Measurements from ENCODE around the gene PCSK6.

PCSK6 gene

DNA sequence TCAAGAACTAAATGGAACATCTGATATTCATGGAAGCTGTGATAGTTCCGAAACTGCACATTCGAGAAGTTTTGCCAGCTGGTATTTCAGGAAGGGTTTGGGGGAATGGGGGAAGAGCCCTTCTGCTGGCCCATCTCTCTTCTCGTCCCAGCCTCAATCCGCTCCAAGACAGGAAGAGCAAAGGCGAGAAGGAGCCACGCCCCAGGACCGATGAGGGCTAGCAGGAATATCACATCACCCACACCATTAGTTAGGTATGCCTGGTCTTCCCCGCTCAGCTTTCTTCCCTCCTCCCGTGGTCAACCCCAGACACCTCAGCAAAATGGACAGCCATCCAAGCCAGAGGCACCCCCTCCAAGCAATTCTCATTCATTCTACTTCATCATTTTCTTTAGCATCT is 14.9 kb upstream of the PCSK6 start:
- Histone ChIP-seq H3K9ac (ENCODE audit: low read depth, low read length) (no peak overlapping the region), H3K4me3 (ENCODE audit: low read length) (no peak overlapping the region), H3K36me3 (ENCODE audit: insufficient read depth, low read depth, low read length) (no peaks in the 10 kb centered on the region), H3K27ac (ENCODE audit: low read length) (no peak overlapping the region), H3K4me1 (ENCODE audit: insufficient read depth, low read length) (0 out of 2 replicates have a peak, but pooled peaks cover 4% of the 10 kb centered on the region), H3K27me3 (ENCODE audit: insufficient read depth, low read length) (no peaks in the 10 kb centered on the region; the same call in 1 of the 2 replicates), H3K9me3 (ENCODE audit: insufficient read depth, low read depth, low read length) (no peaks in the 10 kb centered on the region)

GRCh38 chr15:101503296-101503599 is 13.7 kb upstream of the PCSK6 start:
- Histone ChIP-seq H3K36me3 (ENCODE audit: insufficient read depth, low read depth, low read length) (no peaks in the 10 kb centered on the region), H3K4me3 (ENCODE audit: low read length) (no peak overlapping the region), H3K9ac (ENCODE audit: low read depth, low read length) (no peak overlapping the region), H3K27ac (ENCODE audit: low read length) (no peak overlapping the region), H3K27me3 (ENCODE audit: insufficient read depth, low read length) (no peaks in the 10 kb centered on the region; the same call in 1 of the 2 replicates), H3K9me3 (ENCODE audit: insufficient read depth, low read depth, low read length) (no peaks in the 10 kb centered on the region), H3K4me1 (ENCODE audit: insufficient read depth, low read length) (0 out of 2 replicates have a peak, but pooled peaks cover 4% of the 10 kb centered on the region)

- Histone ChIP-seq H3K9me3 (ENCODE audit: insufficient read depth, low read depth, low read length) (no peaks in the 10 kb centered on the region), H3K9ac (ENCODE audit: low read depth, low read length) (no peak overlapping the region), H3K4me1 (ENCODE audit: insufficient read depth, low read length) (0 out of 2 replicates have a peak, but pooled peaks cover 4% of the 10 kb centered on the region), H3K4me3 (ENCODE audit: low read length) (no peak overlapping the region), H3K27me3 (ENCODE audit: insufficient read depth, low read length) (no peaks in the 10 kb centered on the region; the same call in 1 of the 2 replicates), H3K36me3 (ENCODE audit: insufficient read depth, low read depth, low read length) (no peaks in the 10 kb centered on the region), H3K27ac (ENCODE audit: low read length) (no peak overlapping the region)
Observed at GRCh38 chr15:101502572-101503295, 13.2 kb upstream of the PCSK6 start.

- H3K27me3 ChIP-seq (ENCODE audit: insufficient read depth, low read length): no peaks in the 10 kb centered on the region; the same call in none of the 2 replicates
- no peak overlapping the region for H3K4me3 ChIP-seq (ENCODE audit: low read length)
- 0 out of 2 replicates have a peak, but pooled peaks cover 4% of the 10 kb centered on the region for H3K4me1 ChIP-seq (ENCODE audit: insufficient read depth, low read length)
- H3K9me3 ChIP-seq (ENCODE audit: insufficient read depth, low read depth, low read length): no peaks in the 10 kb centered on the region
- H3K27ac ChIP-seq (ENCODE audit: low read length): no peak overlapping the region
- H3K36me3 ChIP-seq (ENCODE audit: insufficient read depth, low read depth, low read length): no peaks in the 10 kb centered on the region
- no peak overlapping the region for H3K9ac ChIP-seq (ENCODE audit: low read depth, low read length)
Observed at GRCh38 chr15:101501703-101502373, 12.3 kb upstream of the PCSK6 start.

- Histone ChIP-seq H3K36me3 (ENCODE audit: insufficient read depth, low read depth, low read length) (no peaks in the 10 kb centered on the region), H3K4me1 (ENCODE audit: insufficient read depth, low read length) (peaks cover 6% of the 10 kb centered on the region; the same call in 1 of the 2 replicates), H3K27me3 (ENCODE audit: insufficient read depth, low read length) (peaks cover 3% of the 10 kb centered on the region), H3K9ac (ENCODE audit: low read depth, low read length) (no peak overlapping the region), H3K4me3 (ENCODE audit: low read length) (no peak overlapping the region), H3K9me3 (ENCODE audit: insufficient read depth, low read depth, low read length) (no peaks in the 10 kb centered on the region), H3K27ac (ENCODE audit: low read length) (no peak overlapping the region)
Observed at GRCh38 chr15:101500865-101501551, 11.5 kb upstream of the PCSK6 start.

DNA sequence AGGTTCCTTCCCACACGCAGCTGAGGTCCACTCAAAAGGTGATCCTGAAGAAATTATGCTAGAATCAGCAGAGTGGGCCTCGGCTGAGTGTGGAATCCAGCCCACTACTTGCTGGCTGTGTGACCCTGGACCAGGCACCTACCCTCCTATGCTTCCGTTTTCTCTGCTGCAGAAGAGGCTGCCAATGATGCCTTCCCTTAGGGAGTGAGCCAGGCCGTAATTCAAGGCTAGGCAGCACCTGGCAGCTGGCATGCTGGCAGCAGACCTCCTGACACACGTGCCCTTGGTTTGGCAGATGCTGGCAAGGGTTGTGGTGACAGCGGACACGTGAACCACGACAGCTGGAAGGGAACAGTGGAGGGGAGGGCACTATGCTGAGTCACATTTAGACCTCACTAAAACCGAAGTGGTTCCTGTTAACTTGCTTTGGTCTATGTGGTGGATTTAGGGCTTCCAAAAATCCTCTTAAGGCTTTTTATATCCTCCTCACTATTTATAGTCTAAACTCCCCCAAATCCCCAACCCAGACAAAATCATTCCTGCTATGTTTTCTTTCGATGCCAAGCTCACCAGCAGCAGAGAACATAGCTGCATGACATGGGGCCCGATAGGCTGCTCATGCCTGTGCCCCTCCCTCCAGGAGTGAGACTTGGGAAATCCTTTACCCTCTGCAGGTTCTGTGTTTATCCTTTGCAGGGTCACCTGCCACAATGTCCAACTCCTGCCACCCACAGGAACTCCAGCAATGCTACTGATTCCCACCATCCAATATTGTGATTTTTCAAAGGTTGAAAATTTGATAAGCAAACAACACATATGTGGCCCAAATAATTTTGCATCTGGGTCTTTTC is 10.6 kb upstream of the PCSK6 start:
- Histone ChIP-seq H3K27ac (ENCODE audit: low read length) (no peak overlapping the region), H3K4me3 (ENCODE audit: low read length) (no peak overlapping the region), H3K36me3 (ENCODE audit: insufficient read depth, low read depth, low read length) (no peaks in the 10 kb centered on the region), H3K9ac (ENCODE audit: low read depth, low read length) (no peak overlapping the region), H3K27me3 (ENCODE audit: insufficient read depth, low read length) (peaks cover 12% of the 10 kb centered on the region), H3K9me3 (ENCODE audit: insufficient read depth, low read depth, low read length) (no peaks in the 10 kb centered on the region), H3K4me1 (ENCODE audit: insufficient read depth, low read length) (peaks cover 6% of the 10 kb centered on the region; the same call in 1 of the 2 replicates)

DNA sequence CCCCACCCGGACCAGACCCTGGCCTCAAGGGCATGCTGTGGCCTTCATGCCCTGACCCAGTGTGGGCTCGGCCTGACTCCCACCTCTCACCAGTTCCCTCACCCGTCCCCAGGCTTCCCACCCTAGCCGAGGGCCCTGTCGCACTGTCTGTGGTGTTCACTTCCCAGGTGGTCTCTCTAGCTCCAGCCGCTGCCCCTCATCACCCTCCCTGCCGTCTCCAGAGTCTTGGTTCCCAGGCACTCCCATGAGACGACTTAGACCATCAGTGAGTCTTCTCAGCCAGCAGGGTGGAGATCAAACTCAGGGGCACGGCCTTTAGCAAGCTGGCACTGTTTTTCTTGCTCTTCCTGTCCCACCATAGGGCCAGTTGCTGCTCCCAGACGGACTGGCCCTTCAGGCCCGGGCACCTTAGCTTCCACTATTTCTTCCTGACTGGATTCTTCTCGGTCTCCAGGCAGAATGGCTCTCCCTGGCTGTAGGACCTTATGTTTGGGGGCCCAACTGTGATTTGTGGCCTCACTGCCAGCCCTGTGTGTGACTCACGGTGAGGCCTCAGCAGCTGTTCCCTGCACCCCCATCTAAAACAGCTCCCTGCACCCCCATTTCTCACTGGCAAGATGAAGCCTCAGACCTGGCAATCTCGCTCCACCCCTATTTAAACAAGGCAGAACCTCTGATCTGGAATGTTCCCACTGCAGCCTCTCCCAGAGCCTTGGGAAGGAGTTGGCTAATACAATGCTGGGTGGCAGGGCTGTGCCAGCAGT is 9.4 kb upstream of the PCSK6 start:
- Histone ChIP-seq H3K4me1 (ENCODE audit: insufficient read depth, low read length) (peaks cover 6% of the 10 kb centered on the region; the same call in 1 of the 2 replicates), H3K27ac (ENCODE audit: low read length) (no peak overlapping the region), H3K9ac (ENCODE audit: low read depth, low read length) (no peak overlapping the region)

DNA sequence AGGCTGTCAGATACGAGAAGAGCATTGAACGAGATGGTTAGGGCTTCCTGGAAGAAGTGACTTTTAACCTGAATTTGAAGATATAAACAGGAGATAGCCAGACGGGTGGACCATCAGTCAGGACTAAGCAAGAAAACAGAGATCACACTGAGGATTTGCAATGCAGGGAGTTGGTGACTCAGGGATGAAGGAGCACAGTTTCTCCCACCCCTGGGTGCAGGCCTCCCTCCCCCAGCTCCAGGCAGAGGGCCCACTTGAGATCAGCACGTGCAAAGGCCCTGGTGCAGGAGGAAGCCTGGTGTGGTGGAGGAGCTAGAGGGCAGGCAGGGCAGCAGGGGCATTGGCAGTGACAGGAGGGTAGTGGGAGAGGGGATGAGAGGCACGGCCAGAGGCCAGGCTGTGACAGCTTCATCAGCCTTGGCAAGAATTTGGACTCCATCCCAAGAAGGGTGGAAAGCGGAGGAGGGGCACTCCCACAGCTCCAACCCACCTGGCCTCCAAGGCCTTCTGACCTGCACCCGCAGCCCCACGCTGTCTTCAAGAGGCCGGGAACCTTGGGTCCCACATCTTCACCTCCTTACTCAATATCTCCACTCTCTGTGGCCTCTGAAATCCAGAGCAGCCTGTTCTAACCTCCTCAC is 8.7 kb upstream of the PCSK6 start:
- Histone ChIP-seq H3K27me3 (ENCODE audit: insufficient read depth, low read length) (peaks cover 14% of the 10 kb centered on the region), H3K27ac (ENCODE audit: low read length) (no peak overlapping the region), H3K4me3 (ENCODE audit: low read length) (no peak overlapping the region), H3K9me3 (ENCODE audit: insufficient read depth, low read depth, low read length) (no peaks in the 10 kb centered on the region), H3K36me3 (ENCODE audit: insufficient read depth, low read depth, low read length) (no peaks in the 10 kb centered on the region), H3K4me1 (ENCODE audit: insufficient read depth, low read length) (peaks cover 6% of the 10 kb centered on the region; the same call in 1 of the 2 replicates), H3K9ac (ENCODE audit: low read depth, low read length) (no peak overlapping the region)

More for the DNA sequence above, 9.4 kb upstream of the PCSK6 start:
- Histone ChIP-seq H3K9me3 (ENCODE audit: insufficient read depth, low read depth, low read length) (no peaks in the 10 kb centered on the region), H3K4me3 (ENCODE audit: low read length) (no peak overlapping the region), H3K27me3 (ENCODE audit: insufficient read depth, low read length) (peaks cover 14% of the 10 kb centered on the region), H3K36me3 (ENCODE audit: insufficient read depth, low read depth, low read length) (no peaks in the 10 kb centered on the region)

DNA sequence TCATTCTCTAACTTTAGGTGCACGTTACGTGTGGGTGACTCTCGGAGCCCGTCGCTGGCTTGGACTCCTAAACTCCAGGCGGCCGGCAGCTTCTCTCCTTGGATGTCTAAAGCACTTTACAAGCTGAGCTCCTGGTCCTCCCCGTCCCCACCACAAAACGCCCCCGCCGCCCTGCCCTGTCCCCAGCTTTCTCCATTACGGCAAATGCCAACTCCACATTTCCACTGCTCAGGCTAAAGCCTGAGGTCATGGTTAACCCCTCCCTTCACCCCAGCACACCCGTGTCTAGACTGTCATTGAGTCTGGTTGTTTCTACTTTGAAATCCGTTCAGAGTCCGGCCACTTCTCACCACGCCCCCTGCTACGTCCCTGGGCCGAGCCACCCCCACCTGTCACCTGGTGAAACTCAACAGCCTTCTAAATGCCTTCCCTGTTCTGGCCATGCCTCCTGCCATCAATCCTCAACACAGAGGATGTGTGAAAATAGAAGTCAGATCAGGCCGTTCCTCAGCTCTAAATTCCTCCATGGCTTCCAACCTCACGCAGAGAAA is 8.1 kb upstream of the PCSK6 start:
- H3K9ac ChIP-seq (ENCODE audit: low read depth, low read length): no peak overlapping the region
- H3K27ac ChIP-seq (ENCODE audit: low read length): no peak overlapping the region
- H3K4me1 ChIP-seq (ENCODE audit: insufficient read depth, low read length): peaks cover 6% of the 10 kb centered on the region; the same call in 1 of the 2 replicates
- H3K36me3 ChIP-seq (ENCODE audit: insufficient read depth, low read depth, low read length): no peaks in the 10 kb centered on the region
- H3K27me3 ChIP-seq (ENCODE audit: insufficient read depth, low read length): peaks cover 18% of the 10 kb centered on the region
- H3K9me3 ChIP-seq (ENCODE audit: insufficient read depth, low read depth, low read length): no peaks in the 10 kb centered on the region
- H3K4me3 ChIP-seq (ENCODE audit: low read length): no peak overlapping the region

- Histone ChIP-seq H3K27ac (ENCODE audit: low read length) (no peak overlapping the region), H3K9me3 (ENCODE audit: insufficient read depth, low read depth, low read length) (no peaks in the 10 kb centered on the region), H3K27me3 (ENCODE audit: insufficient read depth, low read length) (peaks cover 24% of the 10 kb centered on the region), H3K36me3 (ENCODE audit: insufficient read depth, low read depth, low read length) (no peaks in the 10 kb centered on the region), H3K9ac (ENCODE audit: low read depth, low read length) (no peak overlapping the region), H3K4me1 (ENCODE audit: insufficient read depth, low read length) (peaks cover 2% of the 10 kb centered on the region; the same call in 1 of the 2 replicates), H3K4me3 (ENCODE audit: low read length) (no peak overlapping the region)
Observed at GRCh38 chr15:101497017-101497416, 7.5 kb upstream of the PCSK6 start.
